Measurements from ENCODE around the gene GDI1.
A peak's percentile ranks its signal among the peaks of the same experiment; 100 is the strongest.

GDI1 gene

DNA sequence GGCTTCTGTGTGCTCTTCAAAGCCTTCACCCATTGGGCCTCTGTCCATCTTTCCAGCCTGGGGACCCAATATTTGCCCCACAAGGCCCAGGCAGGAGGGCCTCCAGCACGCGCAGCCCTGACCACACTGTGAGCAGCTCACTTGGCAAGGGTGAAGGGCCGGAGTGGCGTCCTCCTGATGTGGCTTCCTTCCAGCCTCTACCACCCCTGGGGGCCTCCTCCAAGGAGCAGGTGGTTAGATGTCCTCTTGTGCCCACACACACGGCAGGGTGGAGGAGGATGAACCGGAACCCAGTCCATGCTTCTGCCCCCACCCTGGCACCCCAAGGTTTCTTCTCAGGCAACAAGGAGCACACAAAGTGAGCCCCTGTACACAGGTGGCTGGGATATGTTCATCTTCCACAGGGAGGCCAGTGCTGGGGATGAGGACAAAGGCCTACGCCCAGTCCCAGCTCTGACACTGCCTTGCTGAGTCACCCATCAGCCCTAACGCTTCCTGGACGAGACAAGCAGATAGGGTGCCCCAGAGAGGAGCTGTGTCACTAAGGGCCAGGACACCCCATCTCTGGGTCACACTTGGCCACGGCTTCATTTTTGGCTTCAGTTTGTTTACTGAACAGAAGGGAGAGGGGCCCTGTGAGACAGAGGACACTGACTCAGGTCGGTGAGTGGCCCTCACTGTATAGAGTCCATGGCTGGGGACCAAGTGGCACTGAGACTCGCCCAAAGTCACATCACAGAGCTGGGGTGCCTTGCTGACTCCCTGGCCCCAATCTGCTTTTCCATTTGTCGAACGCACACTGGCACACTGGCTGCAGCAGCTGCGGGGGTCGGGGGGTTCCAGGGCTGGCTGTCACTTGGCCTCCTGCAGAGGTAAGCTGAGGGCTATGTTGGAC, 47.5 kb downstream of the GDI1 start:
- DNase-seq, result no peak

- no peak for DNase-seq
These were observed 48.4 kb downstream of the GDI1 start for GRCh38 chrX:154485150-154486051.

GRCh38 chrX:154486052-154486395, 49.1 kb downstream of the GDI1 start:
- DNase-seq, result no peak

DNA sequence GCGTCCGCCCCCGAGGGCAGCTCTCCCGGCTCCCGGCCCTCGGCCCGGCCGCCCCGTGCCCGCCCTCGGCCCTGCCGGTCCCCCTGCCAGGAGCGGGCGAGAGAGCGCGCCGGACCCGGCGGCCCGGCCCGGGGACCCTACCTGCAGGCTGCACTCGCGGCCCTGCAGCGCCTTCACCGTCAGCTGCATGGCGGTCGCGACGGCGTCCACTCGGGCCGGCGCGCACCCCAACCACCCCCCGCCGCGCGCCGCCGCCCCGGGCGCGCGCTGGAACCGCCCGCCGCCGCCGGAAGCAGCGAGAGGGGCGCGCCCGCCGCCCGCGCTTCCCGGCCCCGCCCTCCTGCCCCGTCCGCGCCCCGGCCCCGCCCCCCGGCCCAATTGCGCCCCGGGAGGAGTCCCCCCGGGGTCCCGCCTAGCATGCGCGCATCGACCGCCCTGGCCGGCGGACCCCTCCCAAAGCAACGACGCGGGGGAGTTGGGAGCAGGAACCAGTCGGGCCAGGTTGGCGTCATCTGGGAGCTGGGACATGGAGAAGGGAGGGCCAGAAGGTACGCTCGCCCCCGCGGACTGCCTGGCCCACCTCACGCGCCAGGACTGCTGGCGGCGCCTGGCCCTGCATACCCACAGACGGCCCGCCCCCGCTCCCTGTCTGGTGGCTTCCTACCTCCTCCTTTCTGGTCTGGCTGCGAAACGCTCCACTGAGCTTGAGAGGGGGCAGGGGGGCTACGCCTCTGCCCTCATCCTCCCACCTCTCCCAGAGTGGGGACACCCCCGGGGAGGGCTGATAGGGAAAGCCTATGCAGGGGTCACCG, 49.6 kb downstream of the GDI1 start, which contains the start of gene UBL4A:
Gene UBL4A, minus strand, starts transcription at position 220 of the 812 bp plus-strand sequence. Its CDS starts 31 bp downstream, at position 189.
- peak; percentile 35 for DNase-seq

GRCh38 chrX:154487518-154488290, 50.8 kb downstream of the GDI1 start:
- no peak for DNase-seq

DNA sequence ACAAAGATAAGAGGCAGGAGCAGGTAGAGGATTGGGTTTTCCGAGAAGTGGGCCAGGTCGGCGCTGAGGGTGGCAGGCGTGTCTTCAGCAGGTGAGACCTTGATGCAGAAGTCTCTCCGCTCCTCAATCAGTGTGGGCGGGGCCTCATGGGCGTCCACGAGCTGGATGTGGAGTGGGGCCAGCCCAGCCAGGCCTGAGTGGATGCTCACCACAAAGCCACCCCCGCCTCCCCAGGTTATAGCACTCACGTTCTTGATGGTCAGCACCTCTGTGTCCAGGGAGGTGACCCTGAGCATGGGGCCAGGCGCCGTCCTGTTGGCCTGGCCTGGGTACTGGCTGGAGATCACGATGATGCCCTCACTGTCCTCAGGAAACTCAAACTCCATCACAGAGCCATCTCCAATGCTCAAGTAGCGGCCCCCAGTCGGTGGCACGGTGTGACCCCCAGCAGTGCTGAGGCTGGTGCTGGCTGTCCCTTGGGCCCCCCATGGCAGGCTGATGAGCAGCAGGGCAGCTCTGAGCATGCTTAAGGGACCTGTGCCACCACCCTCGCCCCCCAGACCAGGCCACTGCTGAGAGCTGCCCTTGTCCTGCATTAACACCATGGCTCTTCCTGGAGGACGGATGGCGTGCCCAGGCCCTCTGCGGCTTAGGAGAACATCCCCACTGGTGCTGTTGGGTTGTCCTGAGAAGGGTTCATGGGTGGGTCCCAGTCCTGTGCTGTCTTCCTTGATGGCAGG, 51.6 kb downstream of the GDI1 start:
- DNase-seq, result no peak

DNA sequence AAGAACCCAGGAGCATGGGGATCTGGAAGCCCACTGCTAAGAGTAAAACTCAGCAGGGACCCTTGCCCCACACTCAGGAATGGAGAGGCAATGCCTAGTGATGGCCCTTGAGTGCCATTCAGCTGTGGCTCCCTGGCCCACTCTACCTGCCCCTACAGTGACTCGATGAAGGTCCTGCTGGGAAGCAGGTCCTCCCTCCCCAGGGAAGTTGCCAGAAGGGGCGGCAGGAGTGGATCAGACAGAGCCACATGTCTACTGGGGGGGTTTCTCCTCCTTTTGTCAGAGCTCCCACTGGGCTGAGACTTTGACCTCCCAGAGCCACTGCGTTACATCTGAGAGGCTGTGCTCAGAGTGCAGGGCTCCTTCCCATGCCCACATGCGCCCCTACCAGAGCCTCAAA, 52.2 kb downstream of the GDI1 start:
- no peak for DNase-seq

- DNase-seq, result no peak
These were observed 53.1 kb downstream of the GDI1 start for GRCh38 chrX:154490021-154490413.

GRCh38 chrX:154490414-154491083, 53.6 kb downstream of the GDI1 start, which contains the start of gene SLC10A3:
SLC10A3 (minus strand) TSS chrX:154490629; CDS start chrX:154488940, 1,689 bp downstream.
- DNase-seq, result peak; percentile 81

Measured in NCI-H510A (cell line).